Measurements from ENCODE around the gene KCNMA1. TPM values are rescaled to one million over a fixed set of nuclear protein-coding genes. Genes with fewer than 3 reads are reported as not detected.

The KCNMA1 gene
- total RNA-seq, 1 experiment from 2014 or later, result 0.49 TPM

GRCh38 chr10:77361426-77361825 is 276.2 kb downstream of the KCNMA1 start:
- H3K27ac ChIP-seq (ENCODE audit: low read depth, low read length), result no peak overlapping the region
- H3K36me3 ChIP-seq (ENCODE audit: control insufficient read depth in 1 of 2, insufficient read depth in 2 of 2, low read length in 2 of 2), result no peaks in the 10 kb centered on the region
- peaks cover 18% of the 10 kb centered on the region; the same call in 1 of the 2 replicates for H3K27me3 ChIP-seq (ENCODE audit: insufficient read depth, low read length)
- H3K9ac ChIP-seq (ENCODE audit: low read length), result no peak overlapping the region
- BruUV-seq (replicated peaks), result no TSS peak
- no peak overlapping the region for H3K4me3 ChIP-seq (replicated peaks in 1 of 2; ENCODE audit: low read depth in 1 of 2, low read length in 2 of 2)
- TF ChIP-seq MAX (IDR thresholded peaks at IDR 0.05) (no peak), SIN3A (IDR thresholded peaks at IDR 0.05; ENCODE audit: low read depth) (no peak), YY1 (IDR thresholded peaks at IDR 0.05; ENCODE audit: extremely low read depth, insufficient replicate concordance, low read depth, low read length) (no peak), ELF1 (IDR thresholded peaks at IDR 0.05; ENCODE audit: borderline replicate concordance, low read depth) (no peak), ZFX (IDR thresholded peaks at IDR 0.05) (no peak), FOSL1 (IDR thresholded peaks at IDR 0.05; ENCODE audit: low read depth) (no peak), CEBPB (IDR thresholded peaks at IDR 0.05; ENCODE audit: low read depth) (no peak), REST (IDR thresholded peaks at IDR 0.05; ENCODE audit: low read depth) (no peak), CBX3 (IDR thresholded peaks at IDR 0.05; ENCODE audit: low read depth) (no peak), ZBTB33 (IDR thresholded peaks at IDR 0.05; ENCODE audit: extremely low read depth, insufficient replicate concordance, low read length) (no peak)
- ATAC-seq, result no peak
- DNase-seq (ENCODE audit: low read depth, low spot score), result no peak
- no peaks in the 10 kb centered on the region for H3K9me2 ChIP-seq (ENCODE audit: insufficient read depth)
- ChIA-PET POLR2A (no interaction called here), RAD21 (ENCODE audit: low non-redundant PET in 1 of 2, low total read pairs in 2 of 2, uncharacterized antibody in 2 of 2, unreplicated experiment in 2 of 2) (no interaction called here), CTCF (no interaction called here)
- H3K4me1 ChIP-seq (ENCODE audit: control insufficient read depth in 1 of 2, insufficient read depth in 2 of 2, low read length in 2 of 2), result no peaks in the 10 kb centered on the region
- H3K9me3 ChIP-seq (ENCODE audit: control insufficient read depth in 1 of 2, insufficient read depth in 1 of 2, low read depth in 1 of 2, low read length in 2 of 2), result no peaks in the 10 kb centered on the region
- H3K79me2 ChIP-seq (ENCODE audit: insufficient read depth, low read length), result no peaks in the 10 kb centered on the region
- H4K20me1 ChIP-seq (ENCODE audit: insufficient read depth), result no peaks in the 10 kb centered on the region
- no peak overlapping the region for H3K4me2 ChIP-seq (ENCODE audit: low read length)
- intact Hi-C loops (cut with micrococcal nuclease), result no loop called here
- H2AFZ ChIP-seq (ENCODE audit: low read depth, low read length, poor library complexity, severe bottlenecking), result no peak overlapping the region

Measured in HCT116 (cell line).